Activated CD4-positive, alpha-beta T cell treated with anti-CD3 and anti-CD28 coated beads, Interleukin-2, amount 10 ng/mL, durations not matched to agents 24 days and 14 days (primary cell): ENCODE results near the gene GPR101. TPM values are rescaled to one million over a fixed set of nuclear protein-coding genes. Genes with fewer than 3 reads are reported as not detected.
"Not testable (repeated sequence)": the region's sequence is repeated elsewhere in the genome, so short reads cannot be mapped to it uniquely, and the experiment has no call there.

ENCODE experiments used
- DNase-seq: peaks from one replicate; pipeline ENCODE4 v3.0.0; 2022
- H3K27ac Mint-ChIP-seq: one replicate; pipeline ENCODE4 v1.8.0; 2022; ENCODE audit warnings: mild to moderate bottlenecking, mixed read lengths
- H3K27me3 Mint-ChIP-seq: one replicate; pipeline ENCODE4 v1.8.0; 2022; ENCODE audit warnings: mixed read lengths
- H3K36me3 Mint-ChIP-seq: one replicate; pipeline ENCODE4 v1.8.0; 2022; ENCODE audit warnings: low read depth, mild to moderate bottlenecking, mixed read lengths
- H3K4me1 Mint-ChIP-seq: one replicate; pipeline ENCODE4 v1.8.0; 2021; ENCODE audit warnings: mixed read lengths
- H3K4me3 Mint-ChIP-seq: one replicate; pipeline ENCODE4 v1.8.0; 2022; ENCODE audit warnings: mild to moderate bottlenecking, moderate library complexity, mixed read lengths
- H3K9me3 Mint-ChIP-seq: one replicate; pipeline ENCODE4 v1.8.0; 2021; ENCODE audit warnings: mixed read lengths
- intact Hi-C: fragments of 100-400 bp; cut with micrococcal nuclease; formaldehyde crosslinking; loops from one replicate; pipeline ENCODE4 v1.15.1; 2023
- total RNA-seq: library from RNA; stranded (reverse); gene quantifications from 2 replicates; pipeline ENCODE4 v1.2.3, GENCODE V29; 2022

The GPR101 gene
- total RNA-seq, 1 donor from 2014 or later: 0.26 TPM

DNA sequence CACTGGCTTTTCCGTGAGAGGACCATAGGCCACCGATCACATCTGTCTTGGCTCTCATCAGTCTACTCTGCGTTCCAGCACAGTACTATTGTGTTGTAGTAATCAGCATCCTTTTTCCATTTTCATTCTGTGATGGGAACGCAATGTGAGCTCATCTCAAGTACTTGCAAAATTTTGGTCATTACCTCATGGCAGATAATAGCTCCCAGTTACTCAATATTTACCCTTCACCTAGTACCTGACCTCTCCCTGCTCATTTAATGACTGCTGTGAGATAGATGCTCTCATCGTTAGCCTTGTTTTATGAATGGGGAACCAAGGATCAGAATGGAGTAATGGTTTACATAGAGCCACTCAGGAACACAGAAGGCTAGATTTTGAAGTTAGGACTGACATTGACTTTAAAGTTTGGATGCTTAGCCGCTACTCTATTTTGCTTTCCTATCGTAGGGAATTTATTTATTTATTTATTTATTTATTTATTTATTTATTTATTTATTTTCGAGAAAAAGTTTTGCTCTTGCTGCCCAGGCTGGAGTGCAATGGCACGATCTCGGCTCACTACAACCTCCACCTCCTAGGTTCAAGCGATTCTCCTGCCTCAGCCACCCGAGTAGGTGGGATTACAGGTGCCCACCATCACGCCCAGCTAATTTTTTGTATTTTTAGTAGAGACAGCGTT, 6.5 kb upstream of the GPR101 start:
- Mint-ChIP-seq H3K4me1 (no peaks in the 10 kb centered on the region), H3K36me3 (no peaks in the 10 kb centered on the region), H3K9me3 (no peaks in the 10 kb centered on the region), H3K27me3 (peaks cover 30% of the 10 kb centered on the region), H3K4me3 (no peak overlapping the region), H3K27ac (no peak overlapping the region)
- no peak for DNase-seq
- intact Hi-C loops: no loop called here

DNA sequence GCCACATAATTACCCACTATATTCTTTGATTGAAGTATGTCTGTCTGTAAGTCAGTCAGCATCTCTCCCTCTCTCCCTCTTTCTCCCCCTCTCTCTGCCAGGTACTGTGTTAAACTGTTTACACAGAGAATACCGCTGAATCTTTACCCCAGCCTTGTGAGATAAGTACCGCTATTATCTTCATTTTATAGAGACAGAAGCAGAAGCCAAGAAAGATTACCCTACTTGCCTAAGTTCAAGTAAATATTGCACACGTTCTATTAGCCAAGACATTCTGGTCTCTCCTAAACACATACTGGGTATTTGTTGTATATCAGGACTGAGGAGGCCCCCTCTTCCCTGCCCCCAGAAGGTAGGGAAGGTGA, 695 bp upstream of the GPR101 start:
- Mint-ChIP-seq H3K9me3 (no peaks in the 10 kb centered on the region), H3K4me3 (peak overlapping the region; percentile 38), H3K4me1 (peaks cover 11% of the 10 kb centered on the region), H3K27ac (no peak overlapping the region), H3K27me3 (peaks cover 55% of the 10 kb centered on the region), H3K36me3 (no peaks in the 10 kb centered on the region)
- no peak for DNase-seq
- intact Hi-C loops: loop anchor here (5.0 kb wide), 2 partner anchors 72 to 447 kb away; no protein-coding TSS in a partner anchor

- H3K9me3 Mint-ChIP-seq: no peaks in the 10 kb centered on the region
Measured at GRCh38 chrX:137032841-137033773, 688 bp downstream of the GPR101 start.

GRCh38 chrX:137032341-137032694, 1.5 kb downstream of the GPR101 start:
- no peak for DNase-seq
- H3K4me3 Mint-ChIP-seq: no peak overlapping the region
- H3K27ac Mint-ChIP-seq: no peak overlapping the region
- no peaks in the 10 kb centered on the region for H3K36me3 Mint-ChIP-seq
- H3K9me3 Mint-ChIP-seq: no peaks in the 10 kb centered on the region
- intact Hi-C loops: loop anchor here (2.0 to 5.0 kb wide), 3 partner anchors 70 to 536 kb away; partner anchors contain the start of gene HTATSF1
- H3K27me3 Mint-ChIP-seq: peaks cover 63% of the 10 kb centered on the region
- H3K4me1 Mint-ChIP-seq: peaks cover 11% of the 10 kb centered on the region

More at GRCh38 chrX:137032841-137033773, 688 bp downstream of the GPR101 start:
- no peak for DNase-seq
- Mint-ChIP-seq H3K36me3 (no peaks in the 10 kb centered on the region), H3K4me1 (peaks cover 11% of the 10 kb centered on the region), H3K27me3 (peaks cover 65% of the 10 kb centered on the region), H3K4me3 (no peak overlapping the region), H3K27ac (no peak overlapping the region)
- intact Hi-C loops: loop anchor here (1.0 to 5.0 kb wide), 4 partner anchors 19 to 536 kb away; partner anchors contain the start of gene HTATSF1

- H3K27ac Mint-ChIP-seq: no peak overlapping the region
- H3K4me3 Mint-ChIP-seq: no peak overlapping the region
- H3K9me3 Mint-ChIP-seq: no peaks in the 10 kb centered on the region
- H3K27me3 Mint-ChIP-seq: peaks cover 65% of the 10 kb centered on the region
- DNase-seq: peak; percentile 84
- intact Hi-C loops: loop anchor here (2.0 to 5.0 kb wide), 3 partner anchors 69 to 535 kb away; partner anchors contain the start of gene HTATSF1
- H3K36me3 Mint-ChIP-seq: no peaks in the 10 kb centered on the region
- H3K4me1 Mint-ChIP-seq: peaks cover 11% of the 10 kb centered on the region
Measured at GRCh38 chrX:137031517-137032340, 2.1 kb downstream of the GPR101 start.

- Mint-ChIP-seq H3K4me1 (peaks cover 11% of the 10 kb centered on the region), H3K36me3 (no peaks in the 10 kb centered on the region), H3K9me3 (no peaks in the 10 kb centered on the region), H3K27me3 (peaks cover 66% of the 10 kb centered on the region), H3K4me3 (no peak overlapping the region), H3K27ac (peak overlapping the region; percentile 41)
- DNase-seq: no peak
- intact Hi-C loops: loop anchor here (5.0 kb wide), 2 partner anchors 69 to 444 kb away; no protein-coding TSS in a partner anchor
Measured at GRCh38 chrX:137031039-137031438, 2.8 kb downstream of the GPR101 start.

GRCh38 chrX:137028699-137029098, 5.1 kb downstream of the GPR101 start:
- Mint-ChIP-seq H3K9me3 (no peaks in the 10 kb centered on the region), H3K4me3 (no peak overlapping the region), H3K36me3 (no peaks in the 10 kb centered on the region), H3K27me3 (peaks cover 53% of the 10 kb centered on the region), H3K27ac (no peak overlapping the region), H3K4me1 (peaks cover 7% of the 10 kb centered on the region)
- DNase-seq: no peak
- intact Hi-C loops: no loop called here

GRCh38 chrX:137025930-137026329, 7.9 kb downstream of the GPR101 start:
- Mint-ChIP-seq H3K36me3 (no peaks in the 10 kb centered on the region), H3K27me3 (peaks cover 50% of the 10 kb centered on the region), H3K9me3 (no peaks in the 10 kb centered on the region), H3K4me1 (peaks cover 2% of the 10 kb centered on the region), H3K27ac (no peak overlapping the region), H3K4me3 (no peak overlapping the region)
- intact Hi-C loops: no loop called here
- DNase-seq: no peak

DNA sequence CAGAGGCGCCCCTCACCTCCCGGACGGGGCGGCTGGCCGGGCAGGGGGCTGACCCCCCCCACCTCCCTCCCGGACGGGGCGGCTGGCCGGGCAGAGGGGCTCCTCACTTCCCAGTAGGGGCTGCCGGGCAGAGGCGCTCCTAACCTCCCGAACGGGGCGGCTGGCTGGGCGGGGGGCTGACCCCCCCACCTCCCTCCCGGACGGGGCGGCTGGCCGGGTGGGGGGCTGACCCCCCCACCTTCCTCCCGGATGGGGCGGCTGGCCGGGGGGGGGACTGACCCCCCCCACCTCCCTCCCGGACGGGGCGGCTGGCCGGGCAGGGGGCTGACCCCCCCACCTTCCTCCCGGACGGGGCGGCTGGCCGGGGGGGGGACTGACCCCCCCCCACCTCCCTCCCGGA, 33.6 kb downstream of the GPR101 start:
- not testable (repeated sequence) for H3K4me3 Mint-ChIP-seq

GRCh38 chrX:136999024-136999423, 34.8 kb downstream of the GPR101 start:
- no peaks in the 10 kb centered on the region for H3K36me3 Mint-ChIP-seq
- intact Hi-C loops: no loop called here
- no peaks in the 10 kb centered on the region for H3K9me3 Mint-ChIP-seq

More for the DNA sequence above, 33.6 kb downstream of the GPR101 start:
- H3K9me3 Mint-ChIP-seq, H3K36me3 Mint-ChIP-seq, DNase-seq, H3K27ac Mint-ChIP-seq, H3K27me3 Mint-ChIP-seq, H3K4me1 Mint-ChIP-seq, intact Hi-C loops: not testable (repeated sequence)

More at GRCh38 chrX:136999024-136999423, 34.8 kb downstream of the GPR101 start:
- no peaks in the 10 kb centered on the region for H3K27me3 Mint-ChIP-seq
- no peak overlapping the region for H3K27ac Mint-ChIP-seq
- DNase-seq: no peak
- no peak overlapping the region for H3K4me3 Mint-ChIP-seq
- no peaks in the 10 kb centered on the region for H3K4me1 Mint-ChIP-seq

Other genes with a start within 250 kb of the GPR101 start
- gene RBMX, start 153.3 kb downstream of the GPR101 start, total RNA-seq: 324 and 334 TPM in 2 replicates